ENCODE results near the gene OR6X1. TPM values are rescaled to one million over a fixed set of nuclear protein-coding genes. Genes with fewer than 3 reads are reported as not detected.

The OR6X1 gene
- total RNA-seq, 1 experiment from 2014 or later: not detected

DNA sequence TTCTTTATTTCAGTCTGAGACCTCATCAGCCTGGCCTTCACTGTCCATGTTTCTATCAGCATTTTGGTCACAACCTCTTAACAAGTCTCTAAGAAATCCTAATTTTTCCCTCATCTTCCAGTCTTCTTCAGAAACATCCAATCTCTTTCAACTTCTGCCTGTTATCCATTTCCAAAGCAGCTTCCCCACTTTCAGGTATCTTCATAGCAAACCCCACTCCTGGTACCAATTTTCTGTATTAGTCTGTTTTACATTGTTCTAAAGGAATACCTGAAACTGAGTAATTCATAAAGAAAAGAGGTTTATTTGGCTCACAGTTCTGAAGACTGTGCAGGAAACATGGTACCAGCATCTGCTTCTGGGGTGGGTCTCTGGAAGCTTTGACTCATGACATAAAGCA lies 8.1 kb upstream of the OR6X1 start:
- CTCF ChIA-PET: no interaction called here
- Histone ChIP-seq H3K4me3 (ENCODE audit: low read depth, low read length, poor library complexity, severe bottlenecking) (no peak overlapping the region), H3K4me1 (ENCODE audit: insufficient read depth, low read length, poor library complexity, severe bottlenecking) (no peaks in the 10 kb centered on the region), H3K27me3 (replicated peaks; ENCODE audit: insufficient read depth, low read depth, low read length, poor library complexity) (peaks cover 4% of the 10 kb centered on the region), H3K36me3 (ENCODE audit: insufficient read depth, low read length, poor library complexity, severe bottlenecking) (no peaks in the 10 kb centered on the region), H3K9me3 (ENCODE audit: low read depth, low read length, poor library complexity, severe bottlenecking) (peaks cover 4% of the 10 kb centered on the region), H3K27ac (ENCODE audit: low read depth, low read length, poor library complexity, severe bottlenecking) (no peak overlapping the region)
- intact Hi-C loops (cut with micrococcal nuclease; ENCODE audit: unreplicated experiment): no loop called here
- TF ChIP-seq, protein P1, sequence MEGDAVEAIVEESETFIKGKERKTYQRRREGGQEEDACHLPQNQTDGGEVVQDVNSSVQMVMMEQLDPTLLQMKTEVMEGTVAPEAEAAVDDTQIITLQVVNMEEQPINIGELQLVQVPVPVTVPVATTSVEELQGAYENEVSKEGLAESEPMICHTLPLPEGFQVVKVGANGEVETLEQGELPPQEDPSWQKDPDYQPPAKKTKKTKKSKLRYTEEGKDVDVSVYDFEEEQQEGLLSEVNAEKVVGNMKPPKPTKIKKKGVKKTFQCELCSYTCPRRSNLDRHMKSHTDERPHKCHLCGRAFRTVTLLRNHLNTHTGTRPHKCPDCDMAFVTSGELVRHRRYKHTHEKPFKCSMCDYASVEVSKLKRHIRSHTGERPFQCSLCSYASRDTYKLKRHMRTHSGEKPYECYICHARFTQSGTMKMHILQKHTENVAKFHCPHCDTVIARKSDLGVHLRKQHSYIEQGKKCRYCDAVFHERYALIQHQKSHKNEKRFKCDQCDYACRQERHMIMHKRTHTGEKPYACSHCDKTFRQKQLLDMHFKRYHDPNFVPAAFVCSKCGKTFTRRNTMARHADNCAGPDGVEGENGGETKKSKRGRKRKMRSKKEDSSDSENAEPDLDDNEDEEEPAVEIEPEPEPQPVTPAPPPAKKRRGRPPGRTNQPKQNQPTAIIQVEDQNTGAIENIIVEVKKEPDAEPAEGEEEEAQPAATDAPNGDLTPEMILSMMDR (conservative IDR thresholded peaks at IDR 0.05; ENCODE audit: low read depth, low read length): no peak
- TF ChIP-seq EZH2 (IDR thresholded peaks at IDR 0.05; ENCODE audit: borderline replicate concordance, low read depth, low read length, poor library complexity, severe bottlenecking): no peak
- POLR2A ChIA-PET (ENCODE audit: low non-redundant PET): no interaction called here
- DNase-seq (ENCODE audit: low spot score): no peak
- BruUV-seq (replicated peaks): no TSS peak

DNA sequence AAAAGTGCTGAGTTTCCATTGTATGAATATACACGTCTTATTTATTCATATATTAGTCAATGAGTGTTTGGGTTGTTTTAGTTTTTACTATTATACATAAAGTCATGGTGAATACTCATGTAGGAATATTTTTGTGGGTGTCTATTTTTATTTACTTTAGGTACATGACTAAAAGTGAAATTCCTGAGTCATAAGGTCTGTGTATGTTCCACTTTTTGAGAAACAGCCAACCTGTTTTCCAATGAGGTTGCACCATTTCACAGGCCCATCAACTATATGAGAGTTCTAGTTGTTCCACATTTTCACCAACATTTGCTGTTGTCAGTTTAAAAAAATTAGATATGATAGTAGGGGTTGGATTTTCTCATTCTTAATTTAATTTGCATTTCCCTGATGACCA lies 6.6 kb upstream of the OR6X1 start:
- peaks cover 9% of the 10 kb centered on the region for H3K27me3 ChIP-seq (replicated peaks; ENCODE audit: insufficient read depth, low read depth, low read length, poor library complexity)
- no peak overlapping the region for H3K27ac ChIP-seq (ENCODE audit: low read depth, low read length, poor library complexity, severe bottlenecking)
- CTCF ChIA-PET: no interaction called here
- no peaks in the 10 kb centered on the region for H3K4me1 ChIP-seq (ENCODE audit: insufficient read depth, low read length, poor library complexity, severe bottlenecking)
- no peak overlapping the region for H3K4me3 ChIP-seq (ENCODE audit: low read depth, low read length, poor library complexity, severe bottlenecking)
- peaks cover 4% of the 10 kb centered on the region for H3K9me3 ChIP-seq (ENCODE audit: low read depth, low read length, poor library complexity, severe bottlenecking)
- POLR2A ChIA-PET (ENCODE audit: low non-redundant PET): no interaction called here
- DNase-seq (ENCODE audit: low spot score): no peak
- H3K36me3 ChIP-seq (ENCODE audit: insufficient read depth, low read length, poor library complexity, severe bottlenecking): no peaks in the 10 kb centered on the region
- intact Hi-C loops (cut with micrococcal nuclease; ENCODE audit: unreplicated experiment): no loop called here
- TF ChIP-seq EZH2 (IDR thresholded peaks at IDR 0.05; ENCODE audit: borderline replicate concordance, low read depth, low read length, poor library complexity, severe bottlenecking): no peak
- TF ChIP-seq, protein P1 (conservative IDR thresholded peaks at IDR 0.05; ENCODE audit: low read depth, low read length): no peak
- no TSS peak for BruUV-seq (replicated peaks)

DNA sequence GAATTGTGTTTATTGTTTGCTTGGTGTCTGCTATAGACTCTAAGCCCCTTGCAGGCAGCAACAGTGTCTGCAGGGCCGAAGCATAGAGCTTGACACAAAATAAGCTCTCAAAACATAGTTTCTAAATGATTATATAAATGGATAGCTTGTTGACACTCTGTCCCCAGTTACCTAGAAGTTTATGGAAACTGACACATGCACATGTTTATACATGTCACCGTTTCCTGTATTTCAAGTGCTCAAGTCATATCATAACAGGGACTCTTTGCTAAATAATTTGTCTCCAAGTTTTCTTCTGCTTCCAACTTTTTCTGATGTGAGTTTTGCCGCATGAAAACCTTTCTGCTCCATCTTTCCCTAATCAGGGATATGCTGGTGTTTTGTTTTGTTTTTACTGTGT lies 3.7 kb upstream of the OR6X1 start:
- ChIA-PET CTCF (no interaction called here), POLR2A (ENCODE audit: low non-redundant PET) (no interaction called here)
- TF ChIP-seq, protein P1 (conservative IDR thresholded peaks at IDR 0.05; ENCODE audit: low read depth, low read length): no peak
- TF ChIP-seq EZH2 (IDR thresholded peaks at IDR 0.05; ENCODE audit: borderline replicate concordance, low read depth, low read length, poor library complexity, severe bottlenecking): no peak
- Histone ChIP-seq H3K27me3 (replicated peaks; ENCODE audit: insufficient read depth, low read depth, low read length, poor library complexity) (peaks cover 9% of the 10 kb centered on the region), H3K4me3 (ENCODE audit: low read depth, low read length, poor library complexity, severe bottlenecking) (no peak overlapping the region), H3K36me3 (ENCODE audit: insufficient read depth, low read length, poor library complexity, severe bottlenecking) (no peaks in the 10 kb centered on the region), H3K4me1 (ENCODE audit: insufficient read depth, low read length, poor library complexity, severe bottlenecking) (no peaks in the 10 kb centered on the region), H3K9me3 (ENCODE audit: low read depth, low read length, poor library complexity, severe bottlenecking) (peaks cover 4% of the 10 kb centered on the region), H3K27ac (ENCODE audit: low read depth, low read length, poor library complexity, severe bottlenecking) (no peak overlapping the region)
- DNase-seq (ENCODE audit: low spot score): no peak
- intact Hi-C loops (cut with micrococcal nuclease; ENCODE audit: unreplicated experiment): no loop called here
- BruUV-seq (replicated peaks): no TSS peak

Data from A673 (cell line).